ENCODE measurements around the gene PPP1R14C. TPM values are rescaled to one million over a fixed set of nuclear protein-coding genes. Genes with fewer than 3 reads are reported as not detected.
A peak's percentile ranks its signal among the peaks of the same experiment; 100 is the strongest.

PPP1R14C gene
- total RNA-seq, 1 donor: 2.1 TPM

GRCh38 chr6:150150458-150150820 is 7.6 kb downstream of the PPP1R14C start:
- no peak for TF ChIP-seq CTCF (IDR thresholded peaks at IDR 0.05; ENCODE audit: insufficient read depth, low read length)
- DNase-seq (ENCODE audit: low read depth): no peak
- H3K4me3 ChIP-seq (ENCODE audit: low read depth, low read length): no peak overlapping the region

- TF ChIP-seq CTCF (IDR thresholded peaks at IDR 0.05; ENCODE audit: insufficient read depth, low read length): no peak
- DNase-seq (ENCODE audit: low read depth): no peak
- H3K4me3 ChIP-seq (ENCODE audit: low read depth, low read length): no peak overlapping the region
These were observed 8.2 kb downstream of the PPP1R14C start for GRCh38 chr6:150150821-150151646.

GRCh38 chr6:150152891-150153876 is 10.3 kb downstream of the PPP1R14C start:
- no peak overlapping the region for H3K4me3 ChIP-seq (ENCODE audit: low read depth, low read length)
- peak; percentile 47 for DNase-seq (ENCODE audit: low read depth)
- TF ChIP-seq CTCF (IDR thresholded peaks at IDR 0.05; ENCODE audit: insufficient read depth, low read length): no peak

GRCh38 chr6:150153905-150154492 is 11.2 kb downstream of the PPP1R14C start:
- no peak for TF ChIP-seq CTCF (IDR thresholded peaks at IDR 0.05; ENCODE audit: insufficient read depth, low read length)
- H3K4me3 ChIP-seq (ENCODE audit: low read depth, low read length): no peak overlapping the region

GRCh38 chr6:150156460-150156859 is 13.6 kb downstream of the PPP1R14C start:
- DNase-seq (ENCODE audit: low read depth): no peak
- TF ChIP-seq CTCF (IDR thresholded peaks at IDR 0.05; ENCODE audit: insufficient read depth, low read length): no peak
- no peak overlapping the region for H3K4me3 ChIP-seq (ENCODE audit: low read depth, low read length)

More at GRCh38 chr6:150153905-150154492, 11.2 kb downstream of the PPP1R14C start:
- peak; percentile 18 for DNase-seq (ENCODE audit: low read depth)

GRCh38 chr6:150157081-150157480 is 14.2 kb downstream of the PPP1R14C start:
- no peak for TF ChIP-seq CTCF (IDR thresholded peaks at IDR 0.05; ENCODE audit: insufficient read depth, low read length)
- H3K4me3 ChIP-seq (ENCODE audit: low read depth, low read length): no peak overlapping the region
- no peak for DNase-seq (ENCODE audit: low read depth)

All from fibroblast of the aortic adventitia (primary cell).